Upper lobe of left lung (tissue), 6 donors: ENCODE data around the gene ULK3. TPM values are rescaled to one million over a fixed set of nuclear protein-coding genes. Genes with fewer than 3 reads are reported as not detected.

Experiments used
- ATAC-seq, 2 donors: fragments of 200-7000 bp; cut with Tn5 transposase; one replicate each; pipeline ENCODE4 v1.9.1; 2022; ENCODE audit warnings: mild to moderate bottlenecking in 2 of 2, moderate library complexity in 2 of 2; ENCODE audit not compliant: low FRiP score in 2 of 2
- DNase-seq, 2 donors: peaks; one replicate each; pipeline ENCODE4 v3.0.0-alpha.2; 2019 to 2020
- H3K27ac ChIP-seq, 4 donors: fragments of 200-600 bp; sonication (generic); one replicate each; pipeline ENCODE4 v1.5.1; 2016 to 2019
- H3K27me3 ChIP-seq, 4 donors: fragments of 200-600 bp; sonication (generic); one replicate each; pipeline ENCODE4 v1.5.1; 2017 to 2019
- H3K36me3 ChIP-seq, 4 donors: fragments of 200-600 bp; sonication (generic); one replicate each; pipeline ENCODE4 v1.5.1; 2016 to 2019
- H3K4me1 ChIP-seq, 4 donors: fragments of 200-600 bp; sonication (generic); one replicate each; pipeline ENCODE4 v1.5.1; 2018 to 2019
- H3K4me3 ChIP-seq, 4 donors: fragments of 200-600 bp; sonication (generic); one replicate each; pipeline ENCODE4 v1.5.1; 2017 to 2019; ENCODE audit warnings: mild to moderate bottlenecking in 2 of 4, moderate library complexity in 1 of 4
- H3K9me3 ChIP-seq, 4 donors: fragments of 200-600 bp; sonication (generic); one replicate each; pipeline ENCODE4 v1.5.1; 2018 to 2019
- EP300 ChIP-seq, 4 donors: sonication (generic); formaldehyde crosslinking; IDR thresholded peaks; one replicate each; pipeline ENCODE4 v1.5.1; 2017; ENCODE audit warnings: antibody characterized with exemption in 4 of 4, control low read depth in 2 of 4
- POLR2A ChIP-seq, 4 donors: fragments of 450-650 bp; IDR thresholded peaks; one replicate each; pipeline ENCODE4 v1.5.1; 2016 to 2017; ENCODE audit warnings: antibody characterized with exemption in 4 of 4, mild to moderate bottlenecking in 2 of 4
- POLR2AphosphoS5 ChIP-seq, 2 donors: sonication (generic); formaldehyde crosslinking; IDR thresholded peaks; one replicate each; pipeline ENCODE4 v1.5.1; 2017; ENCODE audit warnings: antibody characterized with exemption in 2 of 2
- WGBS, 2 donors: methylation state at CpG; one replicate each; pipeline ENCODE4 v1.1.5; 2017 to 2018; 5-methylcytosine and 5-hydroxymethylcytosine counted together
- total RNA-seq, 6 donors: library from RNA; depleted of rRNA in 4 of 6; stranded (reverse); fragments of >200 nt in 4 of 6; gene quantifications; one replicate each; pipeline versions ENCODE4 v1.1.0 to v1.2.1, GENCODE V29; 2016 to 2021
- TF ChIP-seq, protein P1 (sequence below), 6 experiments: fragments of 450-650 bp in 4 of 6; fragments of 200-600 bp in 2 of 6; sonication (generic) in 2 of 6; IDR thresholded peaks; one replicate each; pipeline ENCODE4 v1.5.1; 2016 to 2019; ENCODE audit warnings: antibody characterized with exemption in 6 of 6
- donor health status: DM: no; HTN: no; CAD: no; lungs with moderate emphysema.
- donor health status: DM: no; HTN: yes; CAD: no; lungs with severe emphysema.

ULK3 gene
- total RNA-seq, 6 donors from 2014 or later = 40.6 to 158 (median 65.0) TPM

DNA sequence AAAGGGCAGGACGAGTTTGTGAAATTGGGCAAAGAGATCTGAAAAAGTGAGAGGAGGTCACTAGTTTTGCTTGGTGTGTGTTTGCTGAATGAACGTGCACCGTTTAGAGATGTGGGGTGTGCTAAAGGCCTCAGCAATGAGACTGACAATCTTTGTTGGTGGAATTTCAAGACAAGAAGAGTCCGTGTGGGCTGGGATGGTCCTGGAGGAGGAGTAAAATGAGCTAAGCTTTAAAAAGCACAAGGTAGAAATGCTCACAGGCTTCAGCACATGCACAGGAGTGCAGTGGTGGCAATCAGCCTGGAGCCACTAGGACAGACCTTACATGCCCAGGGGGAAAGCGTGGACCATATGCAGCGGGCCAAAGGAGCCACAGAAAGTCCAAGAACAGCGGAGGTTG is 18.0 kb downstream of the ULK3 start:
- TF ChIP-seq POLR2AphosphoS5 (IDR thresholded peaks at IDR 0.05) = no peak
- TF ChIP-seq, protein P1, sequence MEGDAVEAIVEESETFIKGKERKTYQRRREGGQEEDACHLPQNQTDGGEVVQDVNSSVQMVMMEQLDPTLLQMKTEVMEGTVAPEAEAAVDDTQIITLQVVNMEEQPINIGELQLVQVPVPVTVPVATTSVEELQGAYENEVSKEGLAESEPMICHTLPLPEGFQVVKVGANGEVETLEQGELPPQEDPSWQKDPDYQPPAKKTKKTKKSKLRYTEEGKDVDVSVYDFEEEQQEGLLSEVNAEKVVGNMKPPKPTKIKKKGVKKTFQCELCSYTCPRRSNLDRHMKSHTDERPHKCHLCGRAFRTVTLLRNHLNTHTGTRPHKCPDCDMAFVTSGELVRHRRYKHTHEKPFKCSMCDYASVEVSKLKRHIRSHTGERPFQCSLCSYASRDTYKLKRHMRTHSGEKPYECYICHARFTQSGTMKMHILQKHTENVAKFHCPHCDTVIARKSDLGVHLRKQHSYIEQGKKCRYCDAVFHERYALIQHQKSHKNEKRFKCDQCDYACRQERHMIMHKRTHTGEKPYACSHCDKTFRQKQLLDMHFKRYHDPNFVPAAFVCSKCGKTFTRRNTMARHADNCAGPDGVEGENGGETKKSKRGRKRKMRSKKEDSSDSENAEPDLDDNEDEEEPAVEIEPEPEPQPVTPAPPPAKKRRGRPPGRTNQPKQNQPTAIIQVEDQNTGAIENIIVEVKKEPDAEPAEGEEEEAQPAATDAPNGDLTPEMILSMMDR (IDR thresholded peaks at IDR 0.05) = no peak
- no peak for TF ChIP-seq EP300 (IDR thresholded peaks at IDR 0.05)
- no peak for TF ChIP-seq POLR2A (IDR thresholded peaks at IDR 0.05)

DNA sequence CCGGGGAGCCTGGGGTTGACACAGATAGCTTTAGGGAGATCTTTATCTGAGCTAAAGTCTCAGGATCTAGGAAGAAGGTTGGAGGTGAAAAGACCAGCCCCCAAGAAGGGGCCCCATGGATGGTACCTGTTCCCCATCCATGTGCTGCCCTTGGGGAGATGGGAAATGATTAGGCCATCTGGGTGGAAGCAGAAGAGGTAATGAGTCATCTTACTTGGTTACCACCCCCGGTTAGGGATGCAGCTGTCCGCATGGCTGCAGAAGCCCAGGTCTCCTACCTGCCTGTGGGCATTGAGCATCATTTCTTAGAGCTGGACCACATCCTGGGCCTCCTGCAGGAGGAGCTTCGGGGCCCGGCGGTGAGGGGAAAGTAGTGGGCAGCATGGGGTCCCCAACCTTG is 19.6 kb downstream of the ULK3 start:
- 44 to 67% methylated on average over 1 to 5 of the region's 6 CpGs for WGBS, 2 donors

More for the DNA sequence above, 18.0 kb downstream of the ULK3 start:
- DNase-seq (no peak), ATAC-seq (no peak)
- Histone ChIP-seq H3K27me3 (peaks cover 0 to 17% (median 5%) of the 10 kb centered on the region in 4 donors), H3K9me3 (no peaks in the 10 kb centered on the region), H3K4me1 (peaks cover 0 to 7% (median 3%) of the 10 kb centered on the region in 4 donors), H3K27ac (no peak overlapping the region), H3K36me3 (no peaks in the 10 kb centered on the region), H3K4me3 (no peak overlapping the region)
- 74 to 78% methylated on average over 7 of the region's 7 CpGs for WGBS, 2 donors

DNA sequence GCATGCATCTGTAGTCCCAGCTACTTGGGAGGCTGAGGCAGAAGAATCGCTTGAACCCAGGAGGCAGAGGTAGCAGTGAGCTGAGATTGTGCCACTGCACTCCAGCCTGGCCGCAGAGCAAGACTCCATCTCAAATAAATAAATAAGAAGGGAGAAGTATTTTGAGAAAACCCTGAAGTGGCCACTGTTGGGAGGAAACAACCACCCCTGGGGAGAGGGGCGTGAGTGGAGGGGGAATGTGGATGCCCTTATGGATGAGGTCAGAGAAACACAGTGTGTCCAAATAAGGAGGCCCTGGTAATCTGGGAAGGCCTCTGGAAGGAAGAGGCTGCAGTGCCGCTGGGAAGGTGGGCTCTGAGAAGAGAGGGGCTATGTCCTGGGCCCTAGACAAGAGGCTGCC is 20.7 kb downstream of the ULK3 start:
- Histone ChIP-seq H3K4me3 (no peak overlapping the region), H3K9me3 (no peaks in the 10 kb centered on the region), H3K27ac (no peak overlapping the region), H3K36me3 (no peaks in the 10 kb centered on the region), H3K27me3 (peaks cover 0 to 8% (median 2%) of the 10 kb centered on the region in 4 donors), H3K4me1 (peaks cover 0 to 14% (median 5%) of the 10 kb centered on the region in 4 donors)
- ATAC-seq (no peak), DNase-seq (no peak)
- 73 to 82% methylated on average over 4 of the region's 4 CpGs for WGBS, 2 donors
- TF ChIP-seq EP300 (IDR thresholded peaks at IDR 0.05) (no peak), POLR2AphosphoS5 (IDR thresholded peaks at IDR 0.05) (no peak), POLR2A (IDR thresholded peaks at IDR 0.05) (no peak)
- TF ChIP-seq, protein P1 (IDR thresholded peaks at IDR 0.05) = no peak

More for the DNA sequence above, 19.6 kb downstream of the ULK3 start:
- H3K36me3 ChIP-seq = no peaks in the 10 kb centered on the region
- H3K4me1 ChIP-seq = peaks cover 0 to 13% (median 5%) of the 10 kb centered on the region in 4 donors
- no peak for TF ChIP-seq POLR2AphosphoS5 (IDR thresholded peaks at IDR 0.05)
- TF ChIP-seq, protein P1 (IDR thresholded peaks at IDR 0.05) = no peak
- no peak for TF ChIP-seq EP300 (IDR thresholded peaks at IDR 0.05)
- no peak for TF ChIP-seq POLR2A (IDR thresholded peaks at IDR 0.05)
- no peak overlapping the region for H3K27ac ChIP-seq
- no peak overlapping the region for H3K4me3 ChIP-seq
- H3K27me3 ChIP-seq = peaks cover 0 to 13% (median 5%) of the 10 kb centered on the region in 4 donors
- ATAC-seq = no peak
- DNase-seq = no peak
- no peaks in the 10 kb centered on the region for H3K9me3 ChIP-seq

DNA sequence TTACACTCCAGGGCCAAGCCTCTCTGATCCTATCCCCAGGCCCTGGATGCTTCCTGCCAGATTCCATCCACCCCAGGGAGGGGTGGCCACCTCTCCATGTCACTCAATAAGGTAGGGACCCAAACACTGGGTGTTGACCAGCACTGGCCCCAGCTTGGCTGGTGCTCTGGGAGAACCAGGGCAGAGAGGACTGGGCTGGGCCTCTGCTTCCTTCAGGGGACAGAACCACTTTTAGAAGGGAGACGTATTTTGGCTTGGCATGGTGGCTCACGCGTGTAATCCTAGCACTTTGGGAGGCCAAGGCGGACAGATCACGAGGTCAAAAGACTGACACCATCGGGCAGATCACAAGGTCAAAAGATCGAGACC is 21.2 kb downstream of the ULK3 start:
- 87 to 94% methylated on average over 7 of the region's 7 CpGs for WGBS, 2 donors
- H3K9me3 ChIP-seq = no peaks in the 10 kb centered on the region
- no peaks in the 10 kb centered on the region for H3K36me3 ChIP-seq
- H3K27me3 ChIP-seq = peaks cover 0 to 3% (median 0%) of the 10 kb centered on the region in 4 donors
- peaks cover 0 to 14% (median 5%) of the 10 kb centered on the region in 4 donors for H3K4me1 ChIP-seq
- no peak overlapping the region for H3K4me3 ChIP-seq
- no peak overlapping the region for H3K27ac ChIP-seq
- no peak for ATAC-seq
- TF ChIP-seq EP300 (IDR thresholded peaks at IDR 0.05) (no peak), POLR2A (IDR thresholded peaks at IDR 0.05) (no peak), POLR2AphosphoS5 (IDR thresholded peaks at IDR 0.05) (no peak)
- TF ChIP-seq, protein P1 (IDR thresholded peaks at IDR 0.05) = no peak
- no peak for DNase-seq

DNA sequence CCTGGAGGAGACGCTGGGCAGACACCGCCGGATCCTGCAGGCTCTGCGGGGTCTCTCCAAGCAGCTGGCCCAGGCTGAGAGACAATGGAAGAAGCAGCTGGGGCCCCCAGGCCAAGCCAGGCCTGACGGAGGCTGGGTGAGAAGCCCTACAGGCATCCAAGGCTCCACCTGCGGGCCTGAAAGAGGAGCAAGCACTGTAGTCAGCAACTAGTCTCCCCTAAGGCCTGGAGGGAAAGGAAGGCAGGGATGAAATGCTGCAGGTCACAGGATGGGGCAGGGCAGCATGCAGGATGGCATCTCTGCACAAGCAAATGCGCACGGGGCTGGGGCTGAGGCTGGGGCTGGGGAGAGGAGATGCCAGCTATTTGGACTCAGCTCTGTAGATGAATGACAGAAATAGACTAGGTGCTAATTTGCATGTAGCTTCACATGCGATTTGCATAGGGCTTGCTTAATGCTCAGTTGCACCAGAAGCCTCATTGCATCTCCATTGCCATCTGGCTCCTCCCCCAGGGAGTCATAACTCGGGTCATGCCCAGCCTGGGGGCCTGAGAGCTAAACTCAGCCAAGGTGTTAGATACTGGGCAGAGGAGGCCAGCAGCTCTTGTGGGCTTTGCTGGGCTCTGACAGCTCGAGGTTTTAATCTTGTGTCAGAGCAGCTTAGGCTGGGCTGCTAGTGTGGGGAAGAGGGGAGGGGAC is 21.7 kb downstream of the ULK3 start:
- WGBS, 2 donors = 64 to 69% methylated on average over 7 to 11 of the region's 11 CpGs
- no peaks in the 10 kb centered on the region for H3K9me3 ChIP-seq
- ATAC-seq (no peak), DNase-seq (no peak)
- no peaks in the 10 kb centered on the region for H3K36me3 ChIP-seq
- TF ChIP-seq POLR2AphosphoS5 (IDR thresholded peaks at IDR 0.05) (no peak), POLR2A (IDR thresholded peaks at IDR 0.05) (no peak), EP300 (IDR thresholded peaks at IDR 0.05) (no peak)
- TF ChIP-seq, protein P1 (IDR thresholded peaks at IDR 0.05) = no peak
- no peak overlapping the region for H3K4me3 ChIP-seq
- no peaks in the 10 kb centered on the region for H3K27me3 ChIP-seq
- no peak overlapping the region for H3K27ac ChIP-seq
- H3K4me1 ChIP-seq = peaks cover 0 to 9% (median 2%) of the 10 kb centered on the region in 4 donors
